GM12878 (cell line): ENCODE results near the gene CLIP1. TPM values are rescaled to one million over a fixed set of nuclear protein-coding genes. Genes with fewer than 3 reads are reported as not detected.

Experiments used
- ATAC-seq: fragments of 200-7000 bp; cut with Tn5 transposase; 3 replicates; pipeline ENCODE4 v1.9.1; 2020; ENCODE audit warnings: mild to moderate bottlenecking, moderate library complexity
- BruUV-seq: library from RNA; stranded (reverse); fragments of 400-500 nt; replicated peaks from 2 replicates; lab custom pipeline; 2021; lab: Mats Ljungman, UMichigan
- CTCF ChIA-PET: fragments of 300-600 bp; sonication (Branson Sonifier 250); formaldehyde crosslinking; extraction: SDS; loops from one replicate; lab custom pipeline; 2021; ENCODE audit warnings: inconsistent platforms; lab: Yijun Ruan, JAX
- POLR2A ChIA-PET: fragments of 350-600 bp; formaldehyde crosslinking; extraction: SDS; loops from one replicate; lab custom pipeline; 2021; ENCODE audit warnings: inconsistent platforms; lab: Charles Lee
- RAD21 ChIA-PET: fragments of 300-600 bp; sonication (Branson Sonifier 250); formaldehyde crosslinking; loops from one replicate; lab custom pipeline; 2023; ENCODE audit warnings: antibody characterized with exemption; ENCODE audit not compliant: unreplicated experiment; lab: Charles Lee
- SMC1A ChIA-PET: fragments of 300-600 bp; sonication (Branson Sonifier 250); formaldehyde crosslinking; loops from one replicate; lab custom pipeline; 2023; ENCODE audit not compliant: unreplicated experiment, uncharacterized antibody; lab: Charles Lee
- DNase-seq: peaks from one replicate; pipeline ENCODE4 v3.0.0-alpha.2; 2011; ENCODE audit warnings: low read depth, low spot score
- FAIRE-seq: peaks from 3 replicates; lab custom pipeline; 2011; peaks lifted over from hg19 to GRCh38; lab: Jason Lieb, UNC
- H2AFZ ChIP-seq: 2 replicates; pipeline ENCODE4 v1.6.0; 2011; ENCODE audit warnings: low read depth, low read length, control low read depth; ENCODE audit not compliant: control insufficient read depth
- H3K27ac ChIP-seq: 2 replicates; pipeline ENCODE4 v1.5.1; 2011; ENCODE audit warnings: control low read depth; ENCODE audit not compliant: control insufficient read depth, insufficient read depth
- H3K27me3 ChIP-seq, 2 experiments: replicated peaks in 1 of 2; 2 replicates each; pipeline versions ENCODE4 v1.6.0 to v1.6.1; 2011; ENCODE audit warnings: low read length in 1 of 2; ENCODE audit not compliant: control insufficient read depth in 2 of 2, insufficient read depth in 2 of 2
- H3K36me3 ChIP-seq, 2 experiments: 2 replicates each; pipeline ENCODE4 v1.5.1; 2011; ENCODE audit warnings: low read length in 1 of 2; ENCODE audit not compliant: control insufficient read depth in 2 of 2, insufficient read depth in 2 of 2
- H3K4me1 ChIP-seq: 2 replicates; pipeline ENCODE4 v1.6.1; 2011; ENCODE audit warnings: mild to moderate bottlenecking, low read length, moderate library complexity, mixed read lengths; ENCODE audit not compliant: control insufficient read depth, insufficient read depth
- H3K4me2 ChIP-seq: 2 replicates; pipeline ENCODE4 v1.6.0; 2011; ENCODE audit warnings: control low read depth; ENCODE audit not compliant: control insufficient read depth, insufficient read depth
- H3K4me3 ChIP-seq: fragments of 200-600 bp; sonication (generic); 2 replicates; pipeline ENCODE4 v1.5.1; 2016
- H3K79me2 ChIP-seq: 2 replicates; pipeline ENCODE4 v1.6.0; 2011; ENCODE audit warnings: low read length; ENCODE audit not compliant: control insufficient read depth, insufficient read depth
- H3K9ac ChIP-seq: 2 replicates; pipeline ENCODE4 v1.8.0; 2011; ENCODE audit warnings: low read length, control low read depth, mixed read lengths; ENCODE audit not compliant: control insufficient read depth, insufficient read depth
- H3K9me3 ChIP-seq: replicated peaks from 3 replicates; pipeline ENCODE4 v1.5.1; 2011; ENCODE audit warnings: mild to moderate bottlenecking, low read length; ENCODE audit not compliant: control insufficient read depth, insufficient read depth
- H4K20me1 ChIP-seq: 2 replicates; pipeline ENCODE4 v1.6.0; 2011; ENCODE audit not compliant: control insufficient read depth, insufficient read depth
- CHD1 ChIP-seq: IDR thresholded peaks from 2 replicates; pipeline ENCODE4 v1.6.1; 2012; ENCODE audit warnings: low read depth, low read length, improper control_type of control experiment
- FOXM1 ChIP-seq: IDR thresholded peaks from 2 replicates; pipeline ENCODE4 v1.6.1; 2012; ENCODE audit warnings: low read depth, mild to moderate bottlenecking, inconsistent platforms, low read length, moderate library complexity
- JUNB ChIP-seq: IDR thresholded peaks from 2 replicates; pipeline ENCODE4 v1.6.1; 2016; ENCODE audit warnings: antibody characterized with exemption, mild to moderate bottlenecking
- MLLT1 ChIP-seq: fragments of 450-650 bp; IDR thresholded peaks from 2 replicates; pipeline ENCODE4 v1.6.1; 2016; ENCODE audit warnings: mild to moderate bottlenecking
- MTA3 ChIP-seq: IDR thresholded peaks from 2 replicates; pipeline ENCODE4 v1.6.1; 2012; ENCODE audit warnings: low read length, inconsistent platforms, borderline replicate concordance
- PAX5 ChIP-seq: IDR thresholded peaks from 2 replicates; pipeline ENCODE4 v1.6.1; 2011; ENCODE audit warnings: low read depth, low read length, borderline replicate concordance
- POLR2A ChIP-seq: IDR thresholded peaks from 2 replicates; pipeline ENCODE4 v1.6.1; 2011; ENCODE audit warnings: low read depth, mild to moderate bottlenecking, low read length
- RAD21 ChIP-seq: IDR thresholded peaks from 2 replicates; pipeline ENCODE4 v1.6.1; 2011; ENCODE audit warnings: mild to moderate bottlenecking, low read depth, low read length, moderate library complexity; ENCODE audit not compliant: insufficient read depth
- RUNX3 ChIP-seq: IDR thresholded peaks from 2 replicates; pipeline ENCODE4 v1.6.1; 2012; ENCODE audit warnings: low read length, inconsistent platforms
- SMC3 ChIP-seq: IDR thresholded peaks from 2 replicates; pipeline ENCODE4 v1.6.1; 2011; ENCODE audit warnings: low read length, improper control_type of control experiment, borderline replicate concordance
- TAF1 ChIP-seq: IDR thresholded peaks from 2 replicates; pipeline ENCODE4 v1.6.1; 2011; ENCODE audit warnings: mild to moderate bottlenecking, low read depth, low read length, borderline replicate concordance
- TCF7 ChIP-seq: IDR thresholded peaks from 2 replicates; pipeline ENCODE4 v1.6.1; 2014; ENCODE audit warnings: antibody characterized with exemption, borderline replicate concordance
- YY1 ChIP-seq: IDR thresholded peaks from 2 replicates; pipeline ENCODE4 v1.6.1; 2011; ENCODE audit warnings: low read depth, mild to moderate bottlenecking, low read length
- WGBS: methylation state at CpG from one replicate; pipeline ENCODE4 v1.1.6; 2016; ENCODE audit warnings: low lambda C conversion rate; ENCODE audit not compliant: insufficient replicate concordance, insufficient coverage; ENCODE audit errors: missing lambda C conversion rate; 5-methylcytosine and 5-hydroxymethylcytosine counted together
- in situ Hi-C: fragments of 300-500 bp; cut with MboI; formaldehyde crosslinking; loops from 9 replicates; pipeline ENCODE4 v1.14.3; 2018; ENCODE audit warnings: mixed read lengths
- intact Hi-C: fragments of 100-400 bp; cut with micrococcal nuclease; formaldehyde crosslinking; loops from one replicate; pipeline ENCODE4 v1.14.2; 2022; ENCODE audit not compliant: unreplicated experiment
- polyA plus RNA-seq, 11 experiments: library from polyadenylated mRNA; depleted of rRNA in 4 of 11; unstranded in 6 of 11; stranded (reverse) in 5 of 11; fragments of >200 nt; fragmentation: Nextera tagmentation in 4 of 11; fragmentation: Illumina TruSeq in 1 of 11; extraction: Ambion mirVana in 4 of 11; extraction: Trizol in 1 of 11; gene quantifications; 1 replicate in 1 of 11; 2 replicates in 10 of 11; pipeline versions ENCODE4 v1.2.1 to v1.2.3, GENCODE V29; 2011 to 2016; ENCODE audit warnings: inconsistent platforms in 2 of 11, missing spikeins in 2 of 11, low read depth in 1 of 11
- total RNA-seq, 4 experiments: library from RNA; depleted of rRNA in 3 of 4; stranded (reverse); fragments of >200 nt in 3 of 4; fragmentation: Illumina TruSeq in 1 of 4; extraction: Trizol in 1 of 4; gene quantifications; 2 replicates each; pipeline versions ENCODE4 v1.2.1 to v1.2.3, GENCODE V29; 2013 to 2021

Gene CLIP1
- total and polyA plus RNA-seq, 10 of the 15 experiments (the other 5 are each of a cell fraction or from before 2014, with no cell fraction given): 6.0 to 45.4 (median 25.2) TPM

GRCh38 chr12:122402264-122402663, 20.2 kb downstream of the CLIP1 start:
- Histone ChIP-seq H3K36me3 (no peaks in the 10 kb centered on the region; a peak in 2 of 4 replicates), H3K27ac (no peak overlapping the region), H3K4me2 (no peak overlapping the region), H3K27me3 (no peaks in the 10 kb centered on the region), H3K79me2 (peaks cover 18% of the 10 kb centered on the region), H3K4me1 (peaks cover 38% of the 10 kb centered on the region), H3K9ac (no peak overlapping the region), H2AFZ (no peak overlapping the region), H4K20me1 (no peaks in the 10 kb centered on the region; the same call in 1 of the 2 replicates), H3K9me3 (no peaks in the 10 kb centered on the region), H3K4me3 (no peak overlapping the region)
- ChIA-PET POLR2A (interaction anchor here (1.8 to 2.2 kb wide), 2 partner anchors 11 to 17 kb away, joined by 7 to 15 read pairs; no protein-coding TSS in a partner anchor), RAD21 (interaction anchor here (1.2 to 5.0 kb wide), 7 partner anchors 7 to 125 kb away, joined by 3 to 113 read pairs (median 7); partner anchors contain the start of genes CLIP1, KNTC1 and RSRC2), CTCF (interaction anchor here (0.6 to 7.2 kb wide), 6 partner anchors 9 to 141 kb away, joined by 3 to 246 read pairs (median 6); partner anchors contain the start of gene CLIP1), SMC1A (interaction anchor here (1.6 to 7.9 kb wide), 5 partner anchors 13 to 98 kb away, joined by 5 to 147 read pairs (median 22); partner anchors contain the start of genes CLIP1 and ZCCHC8)
- ATAC-seq (no peak), FAIRE-seq (no peak), DNase-seq (no peak)
- intact Hi-C loops (loop anchor here (5.0 kb wide), 1 partner anchor 350 kb away; the partner anchor contains the start of gene DENR), in situ Hi-C loops (no loop called here)
- TF ChIP-seq RUNX3 (no peak), MTA3 (no peak), CHD1 (no peak)
- no TSS peak for BruUV-seq
- WGBS: 79% methylated on average over 4 of the region's 4 CpGs

- Histone ChIP-seq H3K9ac (peak overlapping the region; percentile 52), H3K27ac (peak overlapping the region; percentile 78), H3K79me2 (peaks cover 15% of the 10 kb centered on the region), H4K20me1 (no peaks in the 10 kb centered on the region; the same call in 1 of the 2 replicates), H3K4me2 (peak overlapping the region; percentile 84), H3K9me3 (no peaks in the 10 kb centered on the region), H3K27me3 (no peaks in the 10 kb centered on the region), H3K4me3 (no peak overlapping the region), H3K36me3 (no peaks in the 10 kb centered on the region; a peak in 2 of 4 replicates), H3K4me1 (peaks cover 38% of the 10 kb centered on the region), H2AFZ (peak overlapping the region; percentile 64)
- in situ Hi-C loops (no loop called here), intact Hi-C loops (loop anchor here (1.0 to 5.0 kb wide), 2 partner anchors 72 to 353 kb away; partner anchors contain the start of gene DENR)
- POLR2A ChIA-PET: interaction anchor here (0.6 to 2.0 kb wide), 6 partner anchors 8 to 797 kb away, joined by 3 to 6 read pairs (median 4); no protein-coding TSS in a partner anchor
- ATAC-seq: peak; percentile 75
- SMC1A ChIA-PET: interaction anchor here (0.6 to 7.9 kb wide), 33 partner anchors 9 to 372 kb away, joined by 3 to 147 read pairs (median 4); partner anchors contain the start of genes CLIP1, DENR, KNTC1 and RSRC2
- RAD21 ChIA-PET: interaction anchor here (0.6 to 5.0 kb wide), 30 partner anchors 11 to 353 kb away, joined by 3 to 113 read pairs (median 4); partner anchors contain the start of genes CLIP1, DENR and ZCCHC8
- DNase-seq: no peak
- CTCF ChIA-PET: interaction anchor here (0.6 to 7.2 kb wide), 46 partner anchors 10 to 394 kb away, joined by 3 to 246 read pairs (median 4); partner anchors contain the start of genes CLIP1, DENR and ZCCHC8
- 10% methylated on average over 14 of the region's 14 CpGs for WGBS
- peak; percentile 59 for FAIRE-seq
- BruUV-seq: TSS peak; percentile 36
- TF ChIP-seq POLR2A: no peak
- peak; percentile 98 for TF ChIP-seq RAD21
- no peak for TF ChIP-seq TCF7
- no peak for TF ChIP-seq PAX5
- peak; percentile 71 for TF ChIP-seq FOXM1
- 0 out of 2 replicates have a peak, but pooled peaks have one; percentile 31 for TF ChIP-seq YY1
- peak; percentile 63 for TF ChIP-seq MLLT1
- TF ChIP-seq RUNX3: no peak
- no peak for TF ChIP-seq JUNB
- no peak for TF ChIP-seq TAF1
- TF ChIP-seq SMC3: peak; percentile 88
Measured at GRCh38 chr12:122399592-122400373, 22.7 kb downstream of the CLIP1 start.
